Spleen (tissue), 11 donors: ENCODE measurements around the gene RIMS1. TPM values are rescaled to one million over a fixed set of nuclear protein-coding genes. Genes with fewer than 3 reads are reported as not detected.

Experiments used
- DNase-seq: peaks from one replicate; pipeline ENCODE4 v3.0.0-alpha.2; 2020
- H3K27ac ChIP-seq, 8 donors: fragments of 200-600 bp; sonication (generic) in 7 of 8; 1 replicate in 4 of 8; 2 replicates in 4 of 8; pipeline versions ENCODE4 v1.5.0 to v1.8.0; 2016 to 2021; ENCODE audit warnings: inconsistent platforms in 4 of 8, mild to moderate bottlenecking in 4 of 8, moderate library complexity in 1 of 8
- H3K27me3 ChIP-seq, 7 donors: fragments of 200-600 bp; sonication (generic) in 6 of 7; replicated peaks in 1 of 7; 1 replicate in 4 of 7; 2 replicates in 3 of 7; pipeline versions ENCODE4 v1.5.0 to v1.8.0; 2016 to 2021; ENCODE audit warnings: inconsistent platforms in 3 of 7, mild to moderate bottlenecking in 1 of 7
- H3K36me3 ChIP-seq, 6 donors: fragments of 200-600 bp; sonication (generic) in 5 of 6; 1 replicate in 4 of 6; 2 replicates in 2 of 6; pipeline versions ENCODE4 v1.5.0 to v1.8.0; 2016 to 2021; ENCODE audit warnings: inconsistent platforms in 2 of 6
- H3K4me1 ChIP-seq, 6 donors: fragments of 200-600 bp; sonication (generic) in 5 of 6; 1 replicate in 3 of 6; 2 replicates in 3 of 6; pipeline versions ENCODE4 v1.5.0 to v1.8.0; 2016 to 2021; ENCODE audit warnings: inconsistent platforms in 3 of 6
- H3K4me3 ChIP-seq, 8 donors: fragments of 200-600 bp; sonication (generic) in 7 of 8; 1 replicate in 4 of 8; 2 replicates in 4 of 8; pipeline versions ENCODE4 v1.5.0 to v1.8.0; 2016 to 2021; ENCODE audit warnings: inconsistent platforms in 4 of 8, mild to moderate bottlenecking in 4 of 8, moderate library complexity in 2 of 8
- H3K9me3 ChIP-seq, 8 donors: fragments of 200-600 bp; sonication (generic) in 7 of 8; 1 replicate in 4 of 8; 2 replicates in 4 of 8; pipeline versions ENCODE4 v1.5.0 to v1.8.0; 2016 to 2021; ENCODE audit warnings: inconsistent platforms in 4 of 8
- CTCF ChIP-seq, 11 experiments: fragments of 200-600 bp in 7 of 11; fragments of 450-650 bp in 4 of 11; sonication (generic) in 4 of 11; IDR thresholded peaks in 8 of 11; conservative IDR thresholded peaks in 3 of 11; 1 replicate in 7 of 11; 2 replicates in 4 of 11; pipeline versions ENCODE4 v1.4.0 to v1.8.0; 2016 to 2021; ENCODE audit warnings: antibody characterized with exemption in 11 of 11, inconsistent platforms in 4 of 11, mild to moderate bottlenecking in 1 of 11
- POLR2A ChIP-seq, 3 donors: fragments of 450-650 bp; IDR thresholded peaks; one replicate each; pipeline ENCODE4 v1.5.1; 2017; ENCODE audit warnings: antibody characterized with exemption in 3 of 3, mild to moderate bottlenecking in 1 of 3
- POLR2AphosphoS5 ChIP-seq, 3 donors: sonication (generic); formaldehyde crosslinking; IDR thresholded peaks; one replicate each; pipeline ENCODE4 v1.5.1; 2017; ENCODE audit warnings: antibody characterized with exemption in 3 of 3
- WGBS, 5 donors: extraction: QIAGEN DNeasy Blood & Tissue Kit in 3 of 5; methylation state at CpG; one replicate each; pipeline versions ENCODE4 v1.1.5 to v1.1.7; 2013 to 2018; 5-methylcytosine and 5-hydroxymethylcytosine counted together
- intact Hi-C: fragments of 100-400 bp; cut with DNase I; formaldehyde crosslinking; loops from one replicate; pipeline ENCODE4 v1.15.0; 2023; ENCODE audit warnings: low total_unique reads
- polyA plus RNA-seq, 3 donors: library from polyadenylated mRNA; stranded (reverse); fragments of 200-250 nt; gene quantifications; one replicate each; pipeline ENCODE4 v1.2.1, GENCODE V29; 2013
- total RNA-seq, 7 donors: library from RNA; depleted of rRNA in 3 of 7; stranded (reverse); fragments of >200 nt in 3 of 7; fragmentation: NEBNext Ultra II Directional in 4 of 7; extraction: Animal tissue kit (Norgen Biotek cat#: 25700) in 4 of 7; gene quantifications; one replicate each; pipeline versions ENCODE4 v1.1.0 to v1.2.1, GENCODE V29; 2016 to 2021
- donor health status: healthy with polysubstance abuse.
- donor health status: DM: no; HTN: no; CAD: no; lungs with moderate emphysema.
- donor health status: DM: no; HTN: no; CAD: no.
- donor health status: Bipolar disorder and iron deficiency.
- donor health status: healthy.
- donor health status: DM: no; HTN: no; CAD: no.
- donor health status: DM: yes; HTN: yes; CAD: no.

Gene RIMS1
- total and polyA plus RNA-seq, 10 donors, result not detected

DNA sequence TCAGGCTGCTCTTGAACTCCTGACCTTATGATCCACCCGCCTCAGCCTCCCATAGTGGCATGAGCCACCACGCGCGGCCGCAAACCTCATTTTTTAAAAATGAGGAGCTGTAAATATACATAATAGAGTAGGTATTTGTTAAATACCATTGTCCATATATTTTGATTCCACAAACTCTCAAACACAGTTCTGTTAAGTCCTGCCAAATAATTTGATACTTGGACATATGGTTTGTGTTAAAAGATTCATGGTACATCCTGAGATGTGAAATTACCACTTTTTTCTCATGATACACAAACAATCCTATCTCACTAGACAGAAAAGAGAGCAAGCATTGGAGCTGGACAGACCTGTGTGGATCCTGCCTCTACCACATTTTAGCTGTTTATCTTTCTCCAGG, 401.5 kb downstream of the RIMS1 start:
- H3K27me3 ChIP-seq, result no peaks in the 10 kb centered on the region
- TF ChIP-seq POLR2A (IDR thresholded peaks at IDR 0.05) (no peak), CTCF (IDR thresholded peaks at IDR 0.05 in 8 of 11, conservative IDR thresholded peaks at IDR 0.05 in 3 of 11) (no peak), POLR2AphosphoS5 (IDR thresholded peaks at IDR 0.05) (no peak)
- intact Hi-C loops, result no loop called here

GRCh38 chr6:72288592-72288991, 402.2 kb downstream of the RIMS1 start:
- WGBS, 5 donors, result 59 to 73% (median 61%) methylated on average over 2 of the region's 2 CpGs
- no peaks in the 10 kb centered on the region for H3K4me1 ChIP-seq
- TF ChIP-seq POLR2AphosphoS5 (IDR thresholded peaks at IDR 0.05), result no peak
- no peak for TF ChIP-seq POLR2A (IDR thresholded peaks at IDR 0.05)
- TF ChIP-seq CTCF (IDR thresholded peaks at IDR 0.05 in 8 of 11, conservative IDR thresholded peaks at IDR 0.05 in 3 of 11), result no peak
- no peaks in the 10 kb centered on the region for H3K27me3 ChIP-seq
- no peak overlapping the region for H3K27ac ChIP-seq
- intact Hi-C loops, result no loop called here
- H3K4me3 ChIP-seq, result no peak overlapping the region
- no peak for DNase-seq
- no peaks in the 10 kb centered on the region for H3K9me3 ChIP-seq
- no peaks in the 10 kb centered on the region for H3K36me3 ChIP-seq

More for the DNA sequence above, 401.5 kb downstream of the RIMS1 start:
- no peak overlapping the region for H3K27ac ChIP-seq
- 92 to 99% (median 96%) methylated on average over 5 of the region's 5 CpGs for WGBS, 5 donors
- no peak for DNase-seq
- no peaks in the 10 kb centered on the region for H3K36me3 ChIP-seq
- H3K4me1 ChIP-seq, result no peaks in the 10 kb centered on the region
- no peak overlapping the region for H3K4me3 ChIP-seq
- H3K9me3 ChIP-seq, result no peaks in the 10 kb centered on the region

- Histone ChIP-seq H3K4me1 (no peaks in the 10 kb centered on the region), H3K27me3 (no peaks in the 10 kb centered on the region), H3K4me3 (no peak overlapping the region), H3K36me3 (no peaks in the 10 kb centered on the region), H3K9me3 (no peaks in the 10 kb centered on the region), H3K27ac (no peak overlapping the region)
- intact Hi-C loops, result no loop called here
- 85 to 89% (median 87%) methylated on average over 8 of the region's 8 CpGs for WGBS, 5 donors
- TF ChIP-seq POLR2A (IDR thresholded peaks at IDR 0.05) (no peak), POLR2AphosphoS5 (IDR thresholded peaks at IDR 0.05) (no peak), CTCF (IDR thresholded peaks at IDR 0.05 in 8 of 11, conservative IDR thresholded peaks at IDR 0.05 in 3 of 11) (no peak)
- peak; percentile 66 for DNase-seq
Observed at GRCh38 chr6:72290620-72291019, 404.3 kb downstream of the RIMS1 start.

GRCh38 chr6:72296375-72296774, 410.0 kb downstream of the RIMS1 start:
- H3K27ac ChIP-seq, result no peak overlapping the region
- no peaks in the 10 kb centered on the region for H3K36me3 ChIP-seq
- no peaks in the 10 kb centered on the region for H3K27me3 ChIP-seq
- intact Hi-C loops, result no loop called here
- no peak overlapping the region for H3K4me3 ChIP-seq
- TF ChIP-seq POLR2AphosphoS5 (IDR thresholded peaks at IDR 0.05), result no peak
- TF ChIP-seq CTCF (IDR thresholded peaks at IDR 0.05 in 8 of 11, conservative IDR thresholded peaks at IDR 0.05 in 3 of 11), result no peak
- no peaks in the 10 kb centered on the region for H3K4me1 ChIP-seq
- H3K9me3 ChIP-seq, result no peaks in the 10 kb centered on the region
- no peak for DNase-seq
